OCI-LY1 (cell line): ENCODE data around the gene TIMP2.

ENCODE experiments used
- EZH2 ChIP-seq: fragments of 200-600 bp; sonication (generic), shearing (Covaris generic); IDR thresholded peaks from 2 replicates; pipeline ENCODE4 v1.8.0; 2017; ENCODE audit warnings: borderline replicate concordance, mixed run types, mild to moderate bottlenecking, antibody characterized with exemption, low read length, moderate library complexity, mixed read lengths
- TF ChIP-seq, protein P1 (sequence below): fragments of 200-600 bp; sonication (generic), shearing (Covaris generic); IDR thresholded peaks from 2 replicates; pipeline ENCODE4 v1.5.1; 2017; ENCODE audit warnings: mild to moderate bottlenecking, antibody characterized with exemption, low read length, moderate library complexity, mixed read lengths

DNA sequence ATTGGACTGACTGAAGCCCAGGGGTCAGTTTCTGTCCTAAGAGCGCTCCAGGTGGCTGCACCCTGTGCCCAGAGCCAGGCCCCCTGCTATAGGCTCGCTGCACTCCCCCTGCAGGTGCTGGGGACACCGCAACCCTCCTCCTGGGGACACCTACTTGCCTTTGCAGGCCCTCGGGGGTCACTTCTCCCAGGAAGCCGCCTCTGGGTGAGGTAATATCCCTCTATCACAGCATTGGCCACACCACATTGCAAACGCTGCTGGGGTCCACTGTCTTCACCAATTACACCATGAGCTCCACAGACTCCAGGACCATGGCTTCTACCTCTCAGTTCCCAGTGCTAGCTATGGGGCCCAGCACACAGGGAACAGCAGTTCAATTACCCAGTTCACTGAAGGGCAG lies 99.5 kb downstream of the TIMP2 start:
- TF ChIP-seq, protein P1, sequence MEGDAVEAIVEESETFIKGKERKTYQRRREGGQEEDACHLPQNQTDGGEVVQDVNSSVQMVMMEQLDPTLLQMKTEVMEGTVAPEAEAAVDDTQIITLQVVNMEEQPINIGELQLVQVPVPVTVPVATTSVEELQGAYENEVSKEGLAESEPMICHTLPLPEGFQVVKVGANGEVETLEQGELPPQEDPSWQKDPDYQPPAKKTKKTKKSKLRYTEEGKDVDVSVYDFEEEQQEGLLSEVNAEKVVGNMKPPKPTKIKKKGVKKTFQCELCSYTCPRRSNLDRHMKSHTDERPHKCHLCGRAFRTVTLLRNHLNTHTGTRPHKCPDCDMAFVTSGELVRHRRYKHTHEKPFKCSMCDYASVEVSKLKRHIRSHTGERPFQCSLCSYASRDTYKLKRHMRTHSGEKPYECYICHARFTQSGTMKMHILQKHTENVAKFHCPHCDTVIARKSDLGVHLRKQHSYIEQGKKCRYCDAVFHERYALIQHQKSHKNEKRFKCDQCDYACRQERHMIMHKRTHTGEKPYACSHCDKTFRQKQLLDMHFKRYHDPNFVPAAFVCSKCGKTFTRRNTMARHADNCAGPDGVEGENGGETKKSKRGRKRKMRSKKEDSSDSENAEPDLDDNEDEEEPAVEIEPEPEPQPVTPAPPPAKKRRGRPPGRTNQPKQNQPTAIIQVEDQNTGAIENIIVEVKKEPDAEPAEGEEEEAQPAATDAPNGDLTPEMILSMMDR, result no peak
- no peak for TF ChIP-seq EZH2
